Raji (cell line): Measurements from ENCODE around the gene CDS2.

Experiments
- POLR2A ChIP-seq: IDR thresholded peaks from 2 replicates; pipeline ENCODE4 v1.6.1; 2011; ENCODE audit warnings: low read depth, low read length, control low read depth; ENCODE audit not compliant: insufficient read depth

Gene CDS2

GRCh38 chr20:5126512-5127203 lies at the start of gene CDS2:
CDS2 (plus strand) TSS chr20:5127008; CDS start chr20:5127093, 85 bp downstream.
- peak; percentile 66 for TF ChIP-seq POLR2A

GRCh38 chr20:5077761-5078387 lies 48.9 kb upstream of the CDS2 start:
- TF ChIP-seq POLR2A: no peak

- TF ChIP-seq POLR2A: peak; percentile 76
These were observed 48.3 kb upstream of the CDS2 start for GRCh38 chr20:5078399-5078958.

- TF ChIP-seq POLR2A: peak; percentile 39; the same call in 1 of the 2 replicates
These were observed 46.4 kb upstream of the CDS2 start for GRCh38 chr20:5080384-5080877.

- no peak for TF ChIP-seq POLR2A
These were observed 41.4 kb upstream of the CDS2 start for GRCh38 chr20:5085380-5085779.

- TF ChIP-seq POLR2A: no peak
These were observed 38.1 kb upstream of the CDS2 start for GRCh38 chr20:5088688-5089087.

GRCh38 chr20:5090191-5090590 lies 36.6 kb upstream of the CDS2 start:
- no peak for TF ChIP-seq POLR2A

GRCh38 chr20:5091902-5092301 lies 34.9 kb upstream of the CDS2 start:
- TF ChIP-seq POLR2A: no peak

GRCh38 chr20:5092765-5093339 lies 34.0 kb upstream of the CDS2 start:
- TF ChIP-seq POLR2A: no peak

GRCh38 chr20:5095454-5095853 lies 31.4 kb upstream of the CDS2 start:
- no peak for TF ChIP-seq POLR2A

GRCh38 chr20:5095931-5096330 lies 30.9 kb upstream of the CDS2 start:
- TF ChIP-seq POLR2A: no peak

GRCh38 chr20:5096463-5096862 lies 30.3 kb upstream of the CDS2 start:
- no peak for TF ChIP-seq POLR2A

GRCh38 chr20:5100684-5101347 lies 26.0 kb upstream of the CDS2 start:
- no peak for TF ChIP-seq POLR2A

- no peak for TF ChIP-seq POLR2A
These were observed 22.3 kb upstream of the CDS2 start for GRCh38 chr20:5104479-5104878.

GRCh38 chr20:5109276-5109675 lies 17.5 kb upstream of the CDS2 start:
- TF ChIP-seq POLR2A: no peak

- no peak for TF ChIP-seq POLR2A
These were observed 13.2 kb upstream of the CDS2 start for GRCh38 chr20:5113615-5113986.

GRCh38 chr20:5114403-5114802 lies 12.4 kb upstream of the CDS2 start:
- TF ChIP-seq POLR2A: no peak
